Measurements from ENCODE around the gene RHBG. TPM values are rescaled to one million over a fixed set of nuclear protein-coding genes. Genes with fewer than 3 reads are reported as not detected.
A peak's percentile ranks its signal among the peaks of the same experiment; 100 is the strongest.

Gene RHBG
- total RNA-seq, 1 experiment from 2014 or later, result 4.0 TPM

DNA sequence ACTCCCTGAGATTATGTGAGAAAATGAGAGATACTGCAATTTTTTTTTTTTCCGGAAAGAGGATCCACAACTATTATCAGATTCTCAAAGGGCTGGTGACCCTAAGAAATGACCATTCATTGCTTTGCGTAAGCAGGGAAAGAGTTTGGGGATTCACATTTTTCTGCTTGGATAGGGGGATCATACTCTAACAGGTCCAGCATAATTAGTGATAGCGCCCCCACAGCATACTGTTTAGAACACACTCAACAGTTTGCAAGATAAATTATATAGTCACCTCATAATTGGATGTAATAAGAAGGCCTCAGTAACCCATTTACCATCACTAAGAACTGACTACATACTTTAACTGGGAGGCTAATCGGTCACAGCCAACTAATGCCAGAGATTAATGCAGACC lies 32.8 kb upstream of the RHBG start:
- Histone ChIP-seq H3F3A (ENCODE audit: insufficient read depth, low read depth) (peaks cover 33% of the 10 kb centered on the region), H3K79me2 (ENCODE audit: low read depth) (peaks cover 56% of the 10 kb centered on the region), H3K27me3 (ENCODE audit: insufficient read depth, low read depth) (no peaks in the 10 kb centered on the region), H3K27ac (no peak overlapping the region), H3K4me1 (replicated peaks; ENCODE audit: insufficient read depth) (peaks cover 18% of the 10 kb centered on the region), H3K4me2 (peak overlapping the region; percentile 97), H2AFZ (no peak overlapping the region), H3K9me2 (ENCODE audit: insufficient read depth) (no peaks in the 10 kb centered on the region), H3K4me3 (peak overlapping the region; percentile 100), H3K9me3 (ENCODE audit: insufficient read depth, low read depth) (no peaks in the 10 kb centered on the region), H3K36me3 (ENCODE audit: low read depth) (peaks cover 51% of the 10 kb centered on the region), H4K20me1 (ENCODE audit: insufficient read depth) (peaks cover 37% of the 10 kb centered on the region)
- BruUV-seq (replicated peaks), result no TSS peak
- TF ChIP-seq EZH2 (IDR thresholded peaks at IDR 0.05; ENCODE audit: low read depth) (no peak), CTCF (conservative IDR thresholded peaks at IDR 0.05) (peak; percentile 47; the same call in 1 of the 2 replicates)
- intact Hi-C loops (cut with micrococcal nuclease; ENCODE audit: unreplicated experiment), result no loop called here
- DNase-seq, result no peak
- POLR2A ChIA-PET (ENCODE audit: unreplicated experiment), result no interaction called here
- CTCF ChIA-PET, result no interaction called here

GRCh38 chr1:156337052-156337887 lies 31.7 kb upstream of the RHBG start:
- H3K9me2 ChIP-seq (ENCODE audit: insufficient read depth), result no peaks in the 10 kb centered on the region
- H3K27ac ChIP-seq, result peak overlapping the region; percentile 32; the same call in 1 of the 2 replicates
- peak overlapping the region; percentile 85 for H2AFZ ChIP-seq
- CTCF ChIA-PET, result interaction anchor here (0.6 to 0.8 kb wide), 4 partner anchors 23 to 297 kb away, joined by 3 to 8 read pairs (median 4); no protein-coding TSS in a partner anchor
- H3K36me3 ChIP-seq (ENCODE audit: low read depth), result peaks cover 46% of the 10 kb centered on the region
- H3K4me3 ChIP-seq, result peak overlapping the region; percentile 100
- peak overlapping the region; percentile 97 for H3K4me2 ChIP-seq
- no peaks in the 10 kb centered on the region for H3K27me3 ChIP-seq (ENCODE audit: insufficient read depth, low read depth)
- H4K20me1 ChIP-seq (ENCODE audit: insufficient read depth), result peaks cover 37% of the 10 kb centered on the region
- peaks cover 18% of the 10 kb centered on the region for H3K4me1 ChIP-seq (replicated peaks; ENCODE audit: insufficient read depth)
- POLR2A ChIA-PET (ENCODE audit: unreplicated experiment), result interaction anchor here (1.2 kb wide), 1 partner anchor 120 kb away, joined by 4 read pairs; no protein-coding TSS in a partner anchor
- intact Hi-C loops (cut with micrococcal nuclease; ENCODE audit: unreplicated experiment), result no loop called here
- H3F3A ChIP-seq (ENCODE audit: insufficient read depth, low read depth), result peaks cover 34% of the 10 kb centered on the region
- DNase-seq, result no peak
- peaks cover 54% of the 10 kb centered on the region for H3K79me2 ChIP-seq (ENCODE audit: low read depth)
- TF ChIP-seq CTCF (conservative IDR thresholded peaks at IDR 0.05) (no peak), EZH2 (IDR thresholded peaks at IDR 0.05; ENCODE audit: low read depth) (no peak)
- no peaks in the 10 kb centered on the region for H3K9me3 ChIP-seq (ENCODE audit: insufficient read depth, low read depth)
- no TSS peak for BruUV-seq (replicated peaks)

DNA sequence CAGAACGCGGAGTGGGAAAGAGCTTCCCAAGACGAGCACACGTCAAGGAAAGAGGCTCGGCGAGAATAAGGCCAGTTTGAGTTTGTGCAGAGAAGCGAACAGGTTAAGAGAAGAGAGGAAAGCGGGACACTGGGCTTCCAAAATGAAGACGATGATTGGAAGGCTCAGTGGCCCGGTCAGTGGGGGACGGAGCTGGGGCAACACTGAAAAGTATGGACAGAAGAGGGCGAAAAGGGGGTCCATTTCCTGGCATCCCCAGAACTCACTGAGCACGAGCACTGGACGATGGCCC lies 31.2 kb upstream of the RHBG start:
- Histone ChIP-seq H3K27me3 (ENCODE audit: insufficient read depth, low read depth) (no peaks in the 10 kb centered on the region), H4K20me1 (ENCODE audit: insufficient read depth) (peaks cover 37% of the 10 kb centered on the region), H3K4me3 (peak overlapping the region; percentile 100), H3K9me3 (ENCODE audit: insufficient read depth, low read depth) (no peaks in the 10 kb centered on the region), H3F3A (ENCODE audit: insufficient read depth, low read depth) (peaks cover 37% of the 10 kb centered on the region), H3K27ac (peak overlapping the region; percentile 32), H3K4me1 (replicated peaks; ENCODE audit: insufficient read depth) (peaks cover 18% of the 10 kb centered on the region), H3K4me2 (peak overlapping the region; percentile 97), H2AFZ (peak overlapping the region; percentile 85), H3K79me2 (ENCODE audit: low read depth) (peaks cover 48% of the 10 kb centered on the region), H3K9me2 (ENCODE audit: insufficient read depth) (no peaks in the 10 kb centered on the region), H3K36me3 (ENCODE audit: low read depth) (peaks cover 41% of the 10 kb centered on the region)
- ChIA-PET CTCF (interaction anchor here (0.6 to 0.8 kb wide), 3 partner anchors 22 to 297 kb away, joined by 3 to 8 read pairs (median 4); no protein-coding TSS in a partner anchor), POLR2A (ENCODE audit: unreplicated experiment) (interaction anchor here (1.2 kb wide), 1 partner anchor 120 kb away, joined by 4 read pairs; no protein-coding TSS in a partner anchor)
- DNase-seq, result no peak
- TSS peak; percentile 36 for BruUV-seq (replicated peaks)
- intact Hi-C loops (cut with micrococcal nuclease; ENCODE audit: unreplicated experiment), result no loop called here
- TF ChIP-seq CTCF (conservative IDR thresholded peaks at IDR 0.05) (no peak), EZH2 (IDR thresholded peaks at IDR 0.05; ENCODE audit: low read depth) (no peak)
